ENCODE data around the gene PEF1.

- TF ChIP-seq CTCF (IDR thresholded peaks at IDR 0.05; ENCODE audit: extremely low read depth in 1 of 2, insufficient read depth in 1 of 2, low read depth in 1 of 2, low read length in 2 of 2) (no peak), POLR2AphosphoS5 (IDR thresholded peaks at IDR 0.05; ENCODE audit: insufficient read depth, low read depth, low read length) (no peak), POLR2A (IDR thresholded peaks at IDR 0.05; ENCODE audit: low read depth, low read length) (no peak)
These were observed 48.6 kb upstream of the PEF1 start for GRCh38 chr1:31693231-31693630.
